ENCODE measurements around the gene CDHR1. TPM values are rescaled to one million over a fixed set of nuclear protein-coding genes. Genes with fewer than 3 reads are reported as not detected.

Gene CDHR1
- total and polyA plus RNA-seq, 10 donors, result 0.53 to 10.6 (median 4.4) TPM

DNA sequence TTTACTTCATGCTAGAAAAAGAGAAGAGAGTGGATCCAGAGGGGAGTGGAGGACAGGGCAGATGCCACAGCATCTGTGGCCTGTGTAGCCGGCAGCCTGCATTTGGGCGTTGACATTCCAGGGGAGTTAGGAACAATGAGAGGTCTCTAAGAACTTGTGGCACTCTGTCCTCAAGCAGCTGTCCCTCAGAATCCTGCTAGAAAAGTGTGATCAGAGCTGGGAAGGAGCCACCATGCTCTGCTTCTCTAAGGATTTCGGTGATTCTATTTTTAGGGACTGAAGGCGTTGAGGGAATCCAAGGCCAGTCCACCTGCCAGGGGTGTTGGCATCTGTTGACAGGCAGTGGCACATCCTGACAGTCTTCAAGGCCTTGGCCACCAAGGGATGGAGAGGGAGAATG, 23.4 kb downstream of the CDHR1 start:
- Histone ChIP-seq H3K9me3 (peaks cover 0 to 8% (median 2%) of the 10 kb centered on the region in 8 donors), H3K36me3 (no peaks in the 10 kb centered on the region), H3K4me3 (no peak overlapping the region), H3K27me3 (replicated peaks in 1 of 7) (peaks cover 0 to 18% (median 0%) of the 10 kb centered on the region in 7 donors), H3K27ac (no peak overlapping the region), H3K4me1 (no peaks in the 10 kb centered on the region)
- WGBS, 5 donors, result 86 to 93% (median 90%) methylated on average over 4 of the region's 4 CpGs
- intact Hi-C loops (cut with DNase I; ENCODE audit: low total_unique reads), result no loop called here
- DNase-seq, result no peak
- TF ChIP-seq POLR2A (IDR thresholded peaks at IDR 0.05) (no peak), POLR2AphosphoS5 (IDR thresholded peaks at IDR 0.05) (no peak)
- TF ChIP-seq, protein P1, sequence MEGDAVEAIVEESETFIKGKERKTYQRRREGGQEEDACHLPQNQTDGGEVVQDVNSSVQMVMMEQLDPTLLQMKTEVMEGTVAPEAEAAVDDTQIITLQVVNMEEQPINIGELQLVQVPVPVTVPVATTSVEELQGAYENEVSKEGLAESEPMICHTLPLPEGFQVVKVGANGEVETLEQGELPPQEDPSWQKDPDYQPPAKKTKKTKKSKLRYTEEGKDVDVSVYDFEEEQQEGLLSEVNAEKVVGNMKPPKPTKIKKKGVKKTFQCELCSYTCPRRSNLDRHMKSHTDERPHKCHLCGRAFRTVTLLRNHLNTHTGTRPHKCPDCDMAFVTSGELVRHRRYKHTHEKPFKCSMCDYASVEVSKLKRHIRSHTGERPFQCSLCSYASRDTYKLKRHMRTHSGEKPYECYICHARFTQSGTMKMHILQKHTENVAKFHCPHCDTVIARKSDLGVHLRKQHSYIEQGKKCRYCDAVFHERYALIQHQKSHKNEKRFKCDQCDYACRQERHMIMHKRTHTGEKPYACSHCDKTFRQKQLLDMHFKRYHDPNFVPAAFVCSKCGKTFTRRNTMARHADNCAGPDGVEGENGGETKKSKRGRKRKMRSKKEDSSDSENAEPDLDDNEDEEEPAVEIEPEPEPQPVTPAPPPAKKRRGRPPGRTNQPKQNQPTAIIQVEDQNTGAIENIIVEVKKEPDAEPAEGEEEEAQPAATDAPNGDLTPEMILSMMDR (IDR thresholded peaks at IDR 0.05 in 8 of 11, conservative IDR thresholded peaks at IDR 0.05 in 3 of 11), result no peak

DNA sequence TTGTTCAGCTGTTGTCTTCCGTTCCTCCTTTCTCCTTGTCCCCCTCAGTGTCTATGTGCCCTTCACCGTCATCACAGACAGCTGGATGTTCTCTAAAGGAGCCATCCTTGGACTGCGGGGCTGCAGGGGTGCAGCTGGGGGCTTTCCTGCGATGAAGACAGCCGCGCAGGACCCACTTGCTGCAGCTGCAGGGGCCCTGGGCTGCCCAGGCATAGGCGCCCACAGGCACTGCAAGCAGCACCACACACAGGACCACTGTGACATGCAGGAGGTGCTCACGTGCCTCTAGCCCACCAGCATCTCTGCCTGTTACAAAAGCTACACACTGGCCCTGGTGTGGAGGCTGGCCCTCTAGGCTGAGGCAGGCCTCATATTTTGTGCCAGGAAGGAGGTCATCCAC, 27.6 kb downstream of the CDHR1 start:
- no peaks in the 10 kb centered on the region for H3K36me3 ChIP-seq
- H3K27me3 ChIP-seq (replicated peaks in 1 of 7), result peaks cover 0 to 37% (median 6%) of the 10 kb centered on the region in 7 donors
- intact Hi-C loops (cut with DNase I; ENCODE audit: low total_unique reads), result no loop called here
- peaks cover 0 to 8% (median 2%) of the 10 kb centered on the region in 8 donors for H3K9me3 ChIP-seq
- no peak overlapping the region for H3K27ac ChIP-seq
- TF ChIP-seq, protein P1 (IDR thresholded peaks at IDR 0.05 in 8 of 11, conservative IDR thresholded peaks at IDR 0.05 in 3 of 11), result no peak
- TF ChIP-seq POLR2AphosphoS5 (IDR thresholded peaks at IDR 0.05) (no peak), POLR2A (IDR thresholded peaks at IDR 0.05) (no peak)
- WGBS, 5 donors, result 73 to 92% (median 84%) methylated on average over 6 to 8 of the region's 8 CpGs
- H3K4me3 ChIP-seq, result no peak overlapping the region
- no peaks in the 10 kb centered on the region for H3K4me1 ChIP-seq
- DNase-seq, result no peak

DNA sequence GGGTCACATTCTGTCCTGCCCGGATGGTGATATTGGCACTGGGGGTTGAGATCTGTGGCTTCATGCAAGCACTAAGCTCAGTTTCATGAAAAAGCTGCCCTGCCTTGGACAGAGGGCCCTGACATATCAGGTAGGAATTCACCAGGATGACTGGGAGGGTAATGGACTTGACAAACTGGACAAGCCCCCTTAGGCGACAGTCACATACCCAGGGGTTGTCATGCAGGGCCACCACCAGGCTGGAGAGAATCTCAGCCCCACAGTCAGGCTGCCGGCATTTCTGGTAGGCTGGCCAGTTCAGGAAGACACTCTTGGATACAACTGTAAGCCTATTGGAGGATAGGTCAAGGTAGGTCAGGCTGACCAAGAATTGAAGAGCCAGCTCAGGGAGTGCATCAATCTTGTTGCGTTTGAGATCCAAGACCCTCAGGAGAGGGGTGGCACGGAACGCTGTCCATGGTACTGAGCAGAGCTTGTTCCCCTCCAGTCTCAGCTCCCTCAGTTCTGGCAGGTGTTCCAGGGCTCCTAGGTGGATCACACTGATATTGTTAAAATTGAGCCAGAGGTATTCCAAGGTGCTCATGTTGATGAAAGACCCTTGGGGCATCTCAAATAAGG, 30.2 kb downstream of the CDHR1 start:
- Histone ChIP-seq H3K27me3 (replicated peaks in 1 of 7) (peaks cover 0 to 37% (median 6%) of the 10 kb centered on the region in 7 donors), H3K4me1 (no peaks in the 10 kb centered on the region), H3K4me3 (no peak overlapping the region), H3K27ac (no peak overlapping the region), H3K36me3 (no peaks in the 10 kb centered on the region), H3K9me3 (peaks cover 0 to 3% (median 0%) of the 10 kb centered on the region in 8 donors)
- intact Hi-C loops (cut with DNase I; ENCODE audit: low total_unique reads), result no loop called here
- 39 to 61% (median 50%) methylated on average over 4 to 6 of the region's 6 CpGs for WGBS, 5 donors
- no peak for DNase-seq
- TF ChIP-seq POLR2AphosphoS5 (IDR thresholded peaks at IDR 0.05) (no peak), POLR2A (IDR thresholded peaks at IDR 0.05) (no peak)
- TF ChIP-seq, protein P1 (IDR thresholded peaks at IDR 0.05 in 8 of 11, conservative IDR thresholded peaks at IDR 0.05 in 3 of 11), result no peak

DNA sequence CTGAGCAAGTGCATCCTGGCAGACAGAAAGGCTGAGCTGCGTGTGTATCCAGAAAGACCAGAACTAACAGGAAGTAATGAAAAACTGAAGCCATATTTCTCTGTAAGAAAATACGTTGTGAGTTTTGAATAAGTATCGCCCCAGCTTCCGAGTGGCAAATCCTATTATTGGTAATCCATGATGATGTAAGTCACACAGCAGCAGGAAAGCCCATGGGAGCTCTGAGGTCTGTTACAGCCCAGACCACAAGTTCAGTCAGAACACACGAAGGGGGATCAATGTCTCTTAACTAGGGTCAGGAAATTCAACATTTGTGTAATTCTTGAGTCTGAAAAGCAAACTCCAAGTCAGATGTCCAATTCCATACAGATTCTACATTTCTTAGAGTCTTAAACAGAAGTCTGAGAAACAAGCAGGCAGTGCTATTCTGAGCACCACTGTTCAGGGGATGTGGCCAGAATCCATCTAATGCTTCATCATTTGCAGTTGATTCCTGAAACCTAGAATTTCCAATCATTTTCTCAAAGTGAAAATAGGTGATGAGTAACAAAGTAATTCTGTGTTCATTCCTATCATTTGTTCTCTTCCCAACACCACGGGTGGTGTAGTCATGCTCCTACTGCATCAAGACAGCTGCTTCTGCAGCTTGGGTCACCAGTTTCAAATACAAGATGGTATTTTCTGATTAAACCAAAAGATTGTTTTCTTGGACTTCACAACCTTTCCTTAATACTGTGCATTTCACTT, 31.3 kb downstream of the CDHR1 start, which contains the start of gene LRIT2:
Gene LRIT2 (minus strand): TSS at position 118 of the 747 bp plus-strand sequence. CDS start 24 bp downstream, at position 94.
- Histone ChIP-seq H3K27me3 (replicated peaks in 1 of 7) (peaks cover 0 to 36% (median 6%) of the 10 kb centered on the region in 7 donors), H3K27ac (no peak within 1 kb of the TSS), H3K4me3 (no peak within 1 kb of the TSS), H3K36me3 (no peaks in the 10 kb centered on the region), H3K4me1 (no peaks in the 10 kb centered on the region), H3K9me3 (no peaks in the 10 kb centered on the region)
- 67 to 76% (median 71%) methylated on average over 6 of the region's 6 CpGs for WGBS, 5 donors
- intact Hi-C loops (cut with DNase I; ENCODE audit: low total_unique reads), result no loop called here
- TF ChIP-seq, protein P1 (IDR thresholded peaks at IDR 0.05 in 8 of 11, conservative IDR thresholded peaks at IDR 0.05 in 3 of 11), result no peak
- no peak for TF ChIP-seq POLR2AphosphoS5 (IDR thresholded peaks at IDR 0.05)
- TF ChIP-seq POLR2A (IDR thresholded peaks at IDR 0.05), result no peak
- no peak for DNase-seq

Measured in spleen (tissue), 11 donors.